HT1080 (cell line): Measurements from ENCODE around the gene KCNQ1. TPM values are rescaled to one million over a fixed set of nuclear protein-coding genes. Genes with fewer than 3 reads are reported as not detected.
A peak's percentile ranks its signal among the peaks of the same experiment; 100 is the strongest.

Source experiments
- DNase-seq: peaks from one replicate; pipeline ENCODE4 v3.0.0-alpha.2; 2015; ENCODE audit warnings: low read depth
- total RNA-seq: library from RNA; depleted of rRNA; stranded (reverse); fragments of >200 nt; shearing (Covaris generic); gene quantifications from 2 replicates; pipeline ENCODE4 v1.2.3, GENCODE V29; 2014

The KCNQ1 gene
- total RNA-seq, 1 experiment from 2014 or later, result not detected

DNA sequence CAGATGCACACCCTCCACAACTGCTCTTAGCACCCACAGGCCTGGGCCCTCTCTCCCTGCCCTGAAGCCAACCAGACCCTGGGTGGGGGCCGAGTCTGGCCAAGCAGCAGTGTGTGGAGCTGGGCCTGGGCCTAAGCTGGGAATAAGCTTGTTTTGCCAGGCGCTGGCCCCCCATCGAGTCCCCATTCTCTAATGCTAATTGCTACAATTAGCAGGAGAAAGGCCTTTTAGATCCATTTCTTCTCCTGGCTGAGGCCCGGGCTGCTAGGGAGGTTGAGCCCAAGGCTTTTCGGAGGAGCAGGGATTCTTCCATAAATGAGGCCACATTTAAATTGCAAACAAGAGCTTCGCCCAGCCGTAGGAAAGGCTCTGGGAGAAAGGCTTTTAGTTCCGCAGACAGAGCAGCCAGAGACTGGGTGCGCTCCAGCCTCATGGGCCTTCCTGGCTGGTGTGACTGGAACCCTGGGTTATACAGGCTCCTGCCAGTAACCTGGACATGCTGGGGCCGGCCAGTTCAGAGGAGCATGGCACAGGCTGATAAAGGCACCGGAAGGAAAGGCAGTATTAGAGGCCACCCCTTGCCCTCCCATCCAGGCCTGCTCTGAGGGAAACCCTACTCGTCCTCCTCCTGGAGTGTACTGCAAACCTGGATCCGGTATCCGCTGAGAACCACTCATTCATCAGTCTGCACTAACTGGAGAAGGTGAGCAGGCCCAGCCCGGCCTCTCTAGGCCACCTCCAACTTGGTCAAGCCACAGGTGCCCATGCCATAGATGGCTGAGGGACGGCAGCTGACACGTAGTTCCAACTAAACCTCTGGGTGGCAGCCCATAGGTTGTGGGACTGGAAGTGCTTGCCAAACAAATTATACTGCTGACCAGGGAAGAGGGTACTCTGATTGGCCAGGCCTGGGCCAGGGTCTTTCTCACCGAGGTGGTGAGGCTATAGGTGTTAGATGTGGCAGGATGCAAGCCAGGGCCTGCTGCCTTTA, 248.8 kb downstream of the KCNQ1 start:
- no peak for DNase-seq

- no peak for DNase-seq
These were observed 249.7 kb downstream of the KCNQ1 start for GRCh38 chr11:2694495-2694894.

- DNase-seq, result no peak
These were observed 250.5 kb downstream of the KCNQ1 start for GRCh38 chr11:2694995-2695939.

DNA sequence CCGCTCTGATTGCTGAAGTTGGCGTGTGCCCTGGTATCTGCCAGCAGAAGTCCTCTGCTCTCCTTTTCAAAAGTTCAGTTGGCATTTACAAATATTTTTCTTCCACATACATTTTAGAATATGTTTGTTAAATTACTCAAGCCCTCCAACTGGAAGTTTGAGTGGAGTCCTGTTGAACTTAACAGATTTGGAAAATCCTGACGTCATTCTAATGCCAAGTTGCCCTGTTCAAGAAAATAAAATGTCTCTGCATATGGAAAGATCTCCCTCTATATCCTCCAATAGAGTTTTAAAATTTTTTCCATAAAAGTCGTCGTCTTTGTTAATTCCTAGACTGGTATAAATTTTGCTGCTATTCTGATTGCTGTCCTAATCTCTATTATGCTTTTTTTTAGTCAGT, 251.6 kb downstream of the KCNQ1 start:
- no peak for DNase-seq

DNA sequence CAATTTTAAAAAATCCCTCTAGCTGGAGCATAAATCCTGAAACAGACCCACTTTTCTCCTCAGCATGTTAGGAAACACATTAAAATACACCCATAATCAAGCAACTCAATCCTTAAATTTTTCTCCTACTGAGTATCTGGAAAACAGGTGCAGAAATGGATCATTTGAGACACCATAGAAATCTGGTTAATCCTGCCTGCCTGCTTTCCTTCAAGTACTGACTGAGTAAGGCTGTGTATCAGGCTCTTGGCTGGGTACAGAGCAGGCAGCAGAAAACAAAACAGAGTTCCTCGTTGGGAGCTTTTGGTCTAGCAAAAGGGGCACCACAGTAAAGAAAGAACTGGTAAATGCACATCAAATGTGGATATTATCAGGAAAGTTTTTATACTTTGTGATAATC, 253.1 kb downstream of the KCNQ1 start:
- no peak for DNase-seq

DNA sequence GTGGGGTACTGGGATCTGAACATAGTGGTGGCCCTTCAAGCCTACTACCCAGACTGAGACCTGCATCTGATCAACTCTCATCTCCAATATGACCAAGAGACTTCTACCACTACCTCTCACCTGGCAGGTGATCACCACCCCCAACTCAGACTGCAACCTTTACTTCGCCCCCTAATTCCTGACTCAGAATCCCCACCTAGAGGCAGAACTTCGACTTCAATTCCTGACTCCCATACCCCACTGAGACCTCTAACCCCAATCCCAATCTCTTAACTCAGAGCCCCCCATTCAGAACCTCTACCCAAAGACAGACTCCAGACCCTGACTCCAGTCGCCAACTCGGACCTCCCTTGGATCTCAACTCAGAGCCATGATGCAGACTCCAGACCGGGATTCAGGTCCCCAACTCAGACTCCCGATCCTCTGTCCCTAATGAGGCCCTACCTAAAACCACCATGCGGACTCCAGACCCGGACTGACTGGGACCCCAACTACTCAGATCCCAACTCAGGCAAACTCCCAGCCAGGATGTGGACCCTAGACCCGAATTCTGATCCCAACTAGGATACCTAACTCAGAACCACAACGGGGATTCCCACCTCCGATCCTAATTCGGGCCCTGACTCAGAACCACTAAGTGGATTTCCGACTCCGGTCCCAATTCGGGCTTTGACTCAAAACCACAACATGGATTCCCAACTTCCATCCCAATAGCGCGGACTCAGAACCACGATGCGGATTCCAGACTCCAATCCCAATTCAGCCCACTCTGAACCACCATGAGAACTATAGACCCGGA, 253.8 kb downstream of the KCNQ1 start:
- no peak for DNase-seq

DNA sequence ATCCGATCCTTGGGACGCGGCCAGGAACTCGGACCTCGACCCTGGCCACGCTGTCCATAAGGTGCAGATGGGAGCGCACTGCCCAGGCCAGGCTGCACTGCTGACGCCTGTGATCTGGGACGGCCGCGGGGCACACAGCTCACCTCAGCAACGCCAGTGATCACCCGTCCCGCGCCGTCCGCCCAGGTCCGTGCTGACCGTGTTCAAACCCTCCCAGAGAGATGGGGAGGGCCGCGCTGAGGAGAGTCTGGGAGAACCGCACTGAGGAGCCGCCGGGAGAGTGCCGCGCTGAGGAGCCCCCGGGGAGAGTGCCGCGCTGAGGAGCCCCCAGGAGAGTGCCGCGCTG, 254.3 kb downstream of the KCNQ1 start:
- no peak for DNase-seq

DNA sequence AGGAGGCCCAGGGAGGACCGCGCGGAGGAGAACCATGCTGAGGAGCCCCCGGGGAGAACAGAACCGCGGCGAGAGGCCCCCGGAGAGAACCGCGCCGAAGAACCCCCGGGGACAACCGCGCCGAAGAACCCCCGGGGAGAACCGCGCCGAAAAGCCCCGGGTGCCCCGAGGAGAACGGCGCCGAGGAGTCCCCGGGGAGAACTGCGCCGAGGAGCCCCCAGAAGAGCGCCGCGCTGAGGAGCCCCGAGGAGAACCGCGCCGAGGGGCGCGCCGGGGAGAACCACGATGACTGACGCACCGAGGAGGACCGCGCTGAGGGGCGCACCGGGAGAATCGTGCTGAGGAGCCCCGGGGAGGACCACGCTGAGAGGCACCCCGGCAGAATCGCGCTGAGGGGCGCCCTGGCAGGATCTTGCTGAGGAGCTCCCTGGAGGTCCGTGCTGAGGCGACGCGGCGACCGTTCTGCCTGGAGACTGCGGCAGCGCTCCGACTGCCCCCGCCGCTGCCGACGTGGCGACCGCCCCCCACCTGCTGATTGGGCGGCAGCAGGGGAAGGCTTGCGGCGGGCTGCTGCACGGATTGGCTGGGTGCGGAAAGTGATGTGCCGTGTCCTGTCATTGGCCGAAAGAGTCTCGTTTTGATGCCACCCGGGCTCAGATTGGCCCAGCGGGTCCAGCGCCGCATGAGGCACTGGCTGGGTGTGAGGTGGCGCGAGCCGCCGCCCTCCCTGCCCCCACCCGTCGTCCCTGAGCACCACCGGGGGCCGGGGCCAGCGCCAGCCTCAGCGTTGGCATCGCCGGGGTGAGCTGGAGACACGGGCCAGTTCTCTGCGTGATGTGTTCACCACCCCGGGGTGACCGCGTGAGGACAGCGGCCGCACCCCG, 255.0 kb downstream of the KCNQ1 start, which contains the start of gene KCNQ1OT1:
KCNQ1OT1 (minus strand) TSS at position 464 of the 884 bp plus-strand sequence.
- DNase-seq, result peak; percentile 95

DNA sequence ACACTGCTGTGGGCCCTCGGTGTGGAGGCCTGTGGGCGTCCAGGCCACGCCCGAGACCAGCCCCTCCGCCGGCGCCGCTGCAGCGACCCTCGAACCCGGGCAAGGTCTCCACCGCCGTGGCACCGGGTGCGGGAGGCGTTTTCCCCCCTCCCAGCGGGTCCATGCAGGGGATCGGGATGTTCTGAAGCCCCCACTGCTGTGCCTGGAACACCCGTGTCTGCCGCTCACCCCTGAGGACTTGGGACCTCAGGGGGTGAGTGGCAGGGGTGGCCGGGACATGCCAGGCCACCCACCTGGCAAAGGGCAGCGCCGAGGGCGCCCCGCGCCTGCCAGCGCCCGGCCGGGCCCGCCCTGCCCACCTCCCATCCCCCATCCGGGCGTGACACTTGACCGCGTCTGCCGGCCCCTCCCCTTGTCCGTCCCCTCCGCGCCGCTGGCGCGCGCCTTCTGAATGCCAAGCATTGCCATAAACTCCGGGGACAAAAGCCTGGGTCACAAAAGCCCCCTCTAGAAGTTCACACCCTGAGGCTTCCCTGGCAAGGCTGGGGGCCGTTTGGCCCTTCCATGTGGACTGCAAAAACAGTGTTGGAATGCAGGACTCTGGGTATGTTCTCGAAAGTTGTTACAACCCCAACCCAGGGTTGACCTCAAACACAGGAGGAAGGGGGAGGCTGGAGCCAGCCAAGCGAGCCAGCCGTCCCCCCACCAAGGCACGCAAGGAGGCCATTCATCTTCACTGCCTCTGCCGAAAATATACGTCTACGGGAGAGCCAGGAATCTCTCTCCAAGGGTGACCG, 255.8 kb downstream of the KCNQ1 start:
- no peak for DNase-seq

GRCh38 chr11:2701230-2701629, 256.4 kb downstream of the KCNQ1 start:
- DNase-seq, result no peak

GRCh38 chr11:2701898-2702434, 257.2 kb downstream of the KCNQ1 start:
- no peak for DNase-seq

GRCh38 chr11:2702771-2703362, 258.1 kb downstream of the KCNQ1 start:
- no peak for DNase-seq

DNA sequence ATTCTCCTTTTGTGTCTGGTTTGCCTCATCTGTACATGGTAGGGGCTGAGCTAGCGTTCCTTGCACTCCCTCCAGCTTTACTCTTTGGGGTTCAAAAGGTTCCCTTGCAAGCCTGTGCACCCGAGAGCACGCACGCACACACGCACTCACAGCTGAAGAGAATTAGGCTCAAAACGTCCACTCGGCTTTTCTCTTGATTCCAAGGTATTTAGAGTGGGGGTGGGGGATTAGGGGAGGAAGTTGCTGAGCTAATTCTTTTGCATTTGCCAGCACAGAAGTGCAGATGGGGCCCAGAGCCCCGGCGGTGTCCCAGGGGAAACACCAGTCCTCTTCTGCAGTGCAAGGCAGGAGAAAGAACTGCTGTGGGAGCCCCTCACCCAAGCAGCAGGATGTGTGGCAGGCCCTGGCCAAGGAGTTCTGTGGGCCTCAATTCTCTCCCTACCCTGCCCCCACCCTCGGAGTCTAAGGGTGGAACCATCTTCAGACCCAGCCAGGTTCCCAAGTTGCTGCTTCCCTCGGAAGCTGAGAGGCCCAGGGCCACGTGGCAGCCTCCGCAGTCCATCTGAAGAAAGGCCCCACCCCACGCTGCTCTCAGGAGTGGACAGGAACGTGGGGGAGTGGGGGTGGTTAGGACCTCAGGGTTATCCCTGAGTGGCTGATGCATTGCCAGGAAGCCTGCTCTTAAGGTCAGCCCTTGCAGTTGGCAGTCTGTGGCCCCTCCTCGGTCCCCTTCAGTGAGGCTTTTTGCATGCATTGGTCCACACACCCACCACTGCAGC, 258.7 kb downstream of the KCNQ1 start:
- no peak for DNase-seq

- DNase-seq, result no peak
These were observed 259.5 kb downstream of the KCNQ1 start for GRCh38 chr11:2704356-2704755.

DNA sequence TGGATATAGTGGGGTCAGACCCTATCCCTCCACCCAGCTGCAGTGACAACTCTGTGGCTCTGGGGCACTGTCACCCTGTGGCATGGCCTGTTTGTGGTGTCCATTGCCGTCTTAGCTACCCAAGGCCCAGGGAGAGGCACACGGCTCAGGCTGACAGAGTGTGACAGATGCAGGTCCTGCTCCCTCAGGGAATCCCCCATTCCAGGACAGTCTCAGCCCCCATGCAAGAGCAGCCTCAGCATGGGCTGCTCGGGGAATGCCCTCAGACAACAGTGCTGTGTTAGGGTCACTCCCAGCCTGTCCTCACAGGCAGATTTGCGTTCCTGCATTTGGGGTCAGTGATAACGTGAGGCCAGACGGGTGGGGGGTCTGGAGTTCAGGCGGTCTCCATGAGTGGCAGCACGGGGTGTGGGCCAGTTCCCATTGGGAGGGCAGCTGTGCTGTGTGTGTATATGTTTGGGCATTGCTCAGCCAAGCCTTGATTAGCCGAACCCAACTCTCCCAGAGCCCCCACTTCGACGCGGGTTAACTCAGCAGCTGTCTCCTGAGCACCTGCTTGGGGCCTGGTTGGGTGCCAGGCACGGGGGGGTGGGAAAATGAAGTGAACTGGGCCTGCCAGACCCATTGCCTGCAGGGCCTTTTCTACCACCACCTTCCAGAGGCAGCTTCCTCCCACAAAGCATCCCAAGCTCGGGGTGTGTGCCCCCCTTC, 260.2 kb downstream of the KCNQ1 start:
- DNase-seq, result no peak

DNA sequence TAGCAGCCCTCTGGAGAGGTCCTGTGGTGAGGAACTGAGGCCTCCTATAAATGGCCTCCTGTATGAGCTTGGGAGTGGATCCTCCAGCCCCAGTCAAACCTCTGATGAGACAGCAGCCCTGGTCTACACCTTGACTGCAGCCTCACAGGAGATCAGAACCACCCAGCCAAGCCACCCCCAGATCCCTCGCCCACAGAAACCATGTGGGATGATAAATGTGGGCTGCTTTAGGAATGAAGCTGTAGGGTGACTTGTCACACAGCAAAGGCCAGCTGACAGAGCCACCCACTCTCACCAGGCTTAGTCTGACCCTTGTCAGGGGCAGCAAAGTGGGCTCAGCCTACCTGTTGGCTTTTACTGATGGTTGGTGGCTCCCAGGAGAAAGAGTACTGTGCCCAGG, 261.5 kb downstream of the KCNQ1 start:
- no peak for DNase-seq

- DNase-seq, result no peak
These were observed 262.9 kb downstream of the KCNQ1 start for GRCh38 chr11:2707736-2708135.
